K562 (cell line): Measurements from ENCODE around the gene NRXN3. TPM values are rescaled to one million over a fixed set of nuclear protein-coding genes. Genes with fewer than 3 reads are reported as not detected.

Source experiments
- ATAC-seq: fragments of 200-7000 bp; cut with Tn5 transposase; 3 replicates; pipeline ENCODE4 v1.9.1; 2020; ENCODE audit warnings: moderate library complexity
- BruUV-seq: library from RNA; stranded (reverse); fragments of 400-500 nt; replicated peaks from 2 replicates; lab custom pipeline; 2021; lab: Mats Ljungman, UMichigan
- CTCF ChIA-PET: fragments of 300-600 bp; formaldehyde crosslinking; extraction: SDS; loops from one replicate; lab custom pipeline; 2021; ENCODE audit warnings: low intra/inter-chr PET ratio; lab: Yijun Ruan, JAX
- POLR2A ChIA-PET: fragments of 300-600, 350-650 bp; sonication (Branson Sonifier 250); formaldehyde crosslinking; extraction: SDS; loops from one replicate; lab custom pipeline; 2021; ENCODE audit warnings: antibody characterized with exemption, inconsistent platforms; lab: Yijun Ruan, JAX
- DNase-seq, 4 experiments: peaks; one replicate each; pipeline versions ENCODE4 v3.0.0 to v3.0.0-alpha.2; 2011 to 2018; ENCODE audit warnings: low spot score in 3 of 4, mixed read lengths in 3 of 4; ENCODE audit errors: extremely low read depth in 1 of 4
- FAIRE-seq: peaks from 2 replicates; lab custom pipeline; 2011; peaks lifted over from hg19 to GRCh38; lab: Jason Lieb, UNC
- H2AFZ ChIP-seq: 2 replicates; pipeline ENCODE4 v1.6.0; 2011; ENCODE audit warnings: low read depth, low read length, control low read depth, inconsistent platforms
- H3K27ac ChIP-seq: fragments of 200-600 bp; 3 replicates; pipeline ENCODE4 v1.8.0; 2011; ENCODE audit warnings: low read depth, mild to moderate bottlenecking, control low read depth, inconsistent platforms, low read length, moderate library complexity, mixed read lengths; ENCODE audit errors: extremely low read depth
- H3K27me3 ChIP-seq, 2 experiments: fragments of 300-600 bp in 1 of 2; 2 replicates in 1 of 2; 3 replicates in 1 of 2; pipeline versions ENCODE4 v1.6.0 to v1.8.0; 2011; ENCODE audit warnings: inconsistent platforms in 2 of 2, low read length in 2 of 2, mild to moderate bottlenecking in 1 of 2, mixed read lengths in 1 of 2, moderate library complexity in 1 of 2; ENCODE audit not compliant: control insufficient read depth in 2 of 2, insufficient read depth in 2 of 2
- H3K36me3 ChIP-seq: fragments of 300-600 bp; 3 replicates; pipeline ENCODE4 v1.8.0; 2011; ENCODE audit warnings: mild to moderate bottlenecking, low read length, inconsistent platforms; ENCODE audit not compliant: control insufficient read depth, insufficient read depth
- H3K4me1 ChIP-seq, 2 experiments: fragments of 200-600 bp in 1 of 2; replicated peaks in 1 of 2; 2 replicates in 1 of 2; 3 replicates in 1 of 2; pipeline versions ENCODE4 v1.5.1 to v1.8.0; 2011; ENCODE audit warnings: inconsistent platforms in 2 of 2, low read length in 2 of 2, mild to moderate bottlenecking in 1 of 2, mixed read lengths in 1 of 2, moderate library complexity in 1 of 2; ENCODE audit not compliant: control insufficient read depth in 2 of 2, insufficient read depth in 2 of 2
- H3K4me2 ChIP-seq: 2 replicates; pipeline ENCODE4 v1.6.1; 2011; ENCODE audit warnings: low read length, control low read depth, inconsistent platforms, mixed read lengths; ENCODE audit not compliant: insufficient read depth
- H3K4me3 ChIP-seq: fragments of 200-600 bp; sonication (generic), shearing (Covaris generic); 2 replicates; pipeline ENCODE4 v1.5.1; 2016; ENCODE audit warnings: control low read depth, inconsistent platforms
- H3K79me2 ChIP-seq: fragments of 200-600 bp; 3 replicates; pipeline ENCODE4 v1.8.0; 2011; ENCODE audit warnings: low read length, inconsistent platforms; ENCODE audit not compliant: control insufficient read depth, insufficient read depth
- H3K9ac ChIP-seq, 2 experiments: 2 replicates each; pipeline versions ENCODE4 v1.6.0 to v1.6.1; 2011; ENCODE audit warnings: low read depth in 2 of 2, low read length in 2 of 2, control low read depth in 1 of 2, inconsistent platforms in 1 of 2, mild to moderate bottlenecking in 1 of 2, mixed read lengths in 1 of 2; ENCODE audit not compliant: insufficient read depth in 1 of 2
- H3K9me1 ChIP-seq: one replicate; pipeline ENCODE4 v1.6.0; 2011; ENCODE audit warnings: inconsistent platforms, mild to moderate bottlenecking, low read length, moderate library complexity; ENCODE audit not compliant: control insufficient read depth, insufficient read depth
- H3K9me3 ChIP-seq: replicated peaks from 2 replicates; pipeline ENCODE4 v1.5.1; 2011; ENCODE audit warnings: low read depth, low read length, inconsistent platforms; ENCODE audit not compliant: control insufficient read depth, insufficient read depth
- H4K20me1 ChIP-seq: replicated peaks from 2 replicates; pipeline ENCODE4 v1.6.1; 2011; ENCODE audit warnings: low read length, inconsistent platforms, mixed read lengths; ENCODE audit not compliant: control insufficient read depth, insufficient read depth
- MTA2 ChIP-seq: fragments of 450-650 bp; IDR thresholded peaks from 2 replicates; pipeline ENCODE4 v1.6.1; 2016; ENCODE audit warnings: low read depth
- ZNF507 ChIP-seq: conservative IDR thresholded peaks from 2 replicates; pipeline ENCODE4 v1.6.1; 2017; ENCODE audit warnings: missing genetic modification characterization, missing compliant biosample characterization
- WGBS: fragments of 100-300 bp; shearing (Covaris generic); methylation state at CpG from one replicate; pipeline ENCODE4 v1.1.6; 2016; ENCODE audit warnings: low coverage, mixed read lengths; ENCODE audit not compliant: insufficient coverage; ENCODE audit errors: missing lambda C conversion rate; 5-methylcytosine and 5-hydroxymethylcytosine counted together
- in situ Hi-C: fragments of 300-500 bp; cut with MboI; formaldehyde crosslinking; loops from 4 replicates; pipeline ENCODE4 v1.15.0; 2018; ENCODE audit warnings: inconsistent platforms, mixed read lengths
- intact Hi-C: fragments of 100-400 bp; cut with micrococcal nuclease; formaldehyde crosslinking; loops from 2 replicates; pipeline ENCODE4 v1.14.2; 2022
- polyA plus RNA-seq, 8 experiments: library from polyadenylated mRNA; depleted of rRNA in 4 of 8; stranded (reverse) in 5 of 8; unstranded in 3 of 8; fragments of >200 nt; fragmentation: Nextera tagmentation in 2 of 8; fragmentation: Illumina TruSeq in 1 of 8; extraction: Ambion mirVana in 2 of 8; extraction: Trizol in 1 of 8; gene quantifications; 2 replicates each; pipeline versions ENCODE4 v1.2.1 to v1.2.3, GENCODE V29; 2011 to 2014; ENCODE audit warnings: inconsistent platforms in 1 of 8, missing spikeins in 1 of 8
- total RNA-seq, 7 experiments: library from RNA; depleted of rRNA in 6 of 7; stranded (reverse); fragments of >200 nt in 6 of 7; fragmentation: Illumina TruSeq in 2 of 7; extraction: Trizol in 2 of 7; gene quantifications; 2 replicates each; pipeline versions ENCODE4 v1.2.1 to v1.2.3, GENCODE V29; 2011 to 2021; ENCODE audit warnings: low replicate concordance in 1 of 7
- TF ChIP-seq, protein P1 (sequence below): sonication (generic); formaldehyde crosslinking; IDR thresholded peaks from 2 replicates; pipeline ENCODE4 v1.8.1; 2023; ENCODE audit warnings: mild to moderate bottlenecking, missing genetic modification reagents
- TF ChIP-seq, protein P2 (sequence below): sonication (generic); formaldehyde crosslinking; IDR thresholded peaks from 2 replicates; pipeline ENCODE4 v1.8.0; 2022; ENCODE audit warnings: missing genetic modification reagents, mild to moderate bottlenecking, borderline replicate concordance

NRXN3 gene
- total and polyA plus RNA-seq, 9 of the 15 experiments (the other 6 are each of a cell fraction or from before 2014, with no cell fraction given) = 0.09 TPM; not detected in 8

DNA sequence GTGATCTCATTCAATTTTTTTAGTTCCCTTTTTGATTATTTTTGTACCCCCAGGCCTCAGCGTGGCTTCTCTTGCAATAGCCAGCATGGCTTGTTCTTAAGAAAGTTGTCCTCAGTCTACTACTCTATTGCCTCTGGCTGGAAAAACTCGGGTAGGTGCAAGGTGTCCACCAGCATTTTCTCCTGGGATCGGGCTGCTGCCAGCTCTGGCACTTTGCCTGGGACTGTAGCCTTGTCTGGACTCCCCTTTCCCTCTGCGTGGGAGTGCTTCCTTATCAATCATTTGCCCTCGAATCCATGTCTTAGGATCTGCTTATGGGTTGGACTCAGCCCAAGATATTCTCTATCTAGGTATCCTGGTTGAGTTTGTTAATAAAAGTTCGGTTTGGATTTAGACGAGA, 1267.8 kb downstream of the NRXN3 start (continued):
- TF ChIP-seq, protein P1, sequence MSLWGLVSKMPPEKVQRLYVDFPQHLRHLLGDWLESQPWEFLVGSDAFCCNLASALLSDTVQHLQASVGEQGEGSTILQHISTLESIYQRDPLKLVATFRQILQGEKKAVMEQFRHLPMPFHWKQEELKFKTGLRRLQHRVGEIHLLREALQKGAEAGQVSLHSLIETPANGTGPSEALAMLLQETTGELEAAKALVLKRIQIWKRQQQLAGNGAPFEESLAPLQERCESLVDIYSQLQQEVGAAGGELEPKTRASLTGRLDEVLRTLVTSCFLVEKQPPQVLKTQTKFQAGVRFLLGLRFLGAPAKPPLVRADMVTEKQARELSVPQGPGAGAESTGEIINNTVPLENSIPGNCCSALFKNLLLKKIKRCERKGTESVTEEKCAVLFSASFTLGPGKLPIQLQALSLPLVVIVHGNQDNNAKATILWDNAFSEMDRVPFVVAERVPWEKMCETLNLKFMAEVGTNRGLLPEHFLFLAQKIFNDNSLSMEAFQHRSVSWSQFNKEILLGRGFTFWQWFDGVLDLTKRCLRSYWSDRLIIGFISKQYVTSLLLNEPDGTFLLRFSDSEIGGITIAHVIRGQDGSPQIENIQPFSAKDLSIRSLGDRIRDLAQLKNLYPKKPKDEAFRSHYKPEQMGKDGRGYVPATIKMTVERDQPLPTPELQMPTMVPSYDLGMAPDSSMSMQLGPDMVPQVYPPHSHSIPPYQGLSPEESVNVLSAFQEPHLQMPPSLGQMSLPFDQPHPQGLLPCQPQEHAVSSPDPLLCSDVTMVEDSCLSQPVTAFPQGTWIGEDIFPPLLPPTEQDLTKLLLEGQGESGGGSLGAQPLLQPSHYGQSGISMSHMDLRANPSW (CRISPR knock-in tag) = no peak
- no peak for TF ChIP-seq ZNF507

DNA sequence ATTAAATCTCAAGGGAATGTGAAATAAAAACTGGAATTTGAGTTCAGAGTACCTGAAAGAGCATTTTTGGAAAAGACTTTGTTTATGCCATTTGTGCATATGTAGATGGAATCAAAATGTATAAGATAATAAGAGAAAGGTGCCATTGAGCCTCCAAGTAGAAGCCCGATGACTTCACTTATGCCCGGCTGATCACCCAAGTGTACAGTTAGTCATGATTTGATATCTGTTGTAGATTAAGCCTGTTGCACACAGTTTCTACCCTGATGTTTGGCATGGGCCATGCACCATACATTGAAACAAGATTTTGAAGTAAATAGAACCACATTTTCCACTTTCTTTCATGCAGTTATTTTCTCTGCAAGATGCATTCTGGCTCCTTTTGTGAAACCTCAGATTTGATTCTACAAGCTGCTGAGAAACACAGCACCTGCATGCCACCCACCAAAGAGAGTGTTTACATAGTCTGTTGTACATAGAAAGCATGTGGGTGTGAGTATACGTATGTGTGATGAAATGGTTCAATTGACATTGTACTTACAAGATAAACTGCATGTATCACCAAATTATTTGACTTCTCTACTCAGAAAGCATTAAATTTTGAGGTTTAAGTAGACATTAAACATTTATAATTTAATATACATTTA, 1268.6 kb downstream of the NRXN3 start:
- Histone ChIP-seq H3K79me2 (no peaks in the 10 kb centered on the region), H3K4me3 (no peak overlapping the region), H3K27me3 (no peaks in the 10 kb centered on the region), H3K9me3 (no peaks in the 10 kb centered on the region), H3K27ac (no peak overlapping the region), H4K20me1 (no peaks in the 10 kb centered on the region), H2AFZ (no peak overlapping the region), H3K4me1 (no peaks in the 10 kb centered on the region), H3K36me3 (no peaks in the 10 kb centered on the region), H3K9me1 (no peaks in the 10 kb centered on the region), H3K4me2 (no peak overlapping the region), H3K9ac (no peak overlapping the region)
- ChIA-PET POLR2A (no interaction called here), CTCF (no interaction called here)
- DNase-seq (no peak), FAIRE-seq (no peak), ATAC-seq (no peak)
- in situ Hi-C loops (no loop called here), intact Hi-C loops (no loop called here)
- 0% methylated on average over 3 of the region's 3 CpGs for WGBS
- BruUV-seq = no TSS peak
- TF ChIP-seq, protein P2, sequence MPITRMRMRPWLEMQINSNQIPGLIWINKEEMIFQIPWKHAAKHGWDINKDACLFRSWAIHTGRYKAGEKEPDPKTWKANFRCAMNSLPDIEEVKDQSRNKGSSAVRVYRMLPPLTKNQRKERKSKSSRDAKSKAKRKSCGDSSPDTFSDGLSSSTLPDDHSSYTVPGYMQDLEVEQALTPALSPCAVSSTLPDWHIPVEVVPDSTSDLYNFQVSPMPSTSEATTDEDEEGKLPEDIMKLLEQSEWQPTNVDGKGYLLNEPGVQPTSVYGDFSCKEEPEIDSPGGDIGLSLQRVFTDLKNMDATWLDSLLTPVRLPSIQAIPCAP = no peak
- TF ChIP-seq MTA2 = no peak
